Upper lobe of left lung (tissue), 4 donors: ENCODE measurements around the gene SIPA1.

Experiments
- CTCF ChIP-seq, 6 experiments: fragments of 450-650 bp in 4 of 6; fragments of 200-600 bp in 2 of 6; sonication (generic) in 2 of 6; IDR thresholded peaks; one replicate each; pipeline ENCODE4 v1.5.1; 2016 to 2019; ENCODE audit warnings: antibody characterized with exemption in 6 of 6
- POLR2A ChIP-seq, 4 donors: fragments of 450-650 bp; IDR thresholded peaks; one replicate each; pipeline ENCODE4 v1.5.1; 2016 to 2017; ENCODE audit warnings: antibody characterized with exemption in 4 of 4, mild to moderate bottlenecking in 2 of 4
- POLR2AphosphoS5 ChIP-seq, 2 donors: sonication (generic); formaldehyde crosslinking; IDR thresholded peaks; one replicate each; pipeline ENCODE4 v1.5.1; 2017; ENCODE audit warnings: antibody characterized with exemption in 2 of 2

- no peak for TF ChIP-seq CTCF (IDR thresholded peaks at IDR 0.05)
- no peak for TF ChIP-seq POLR2A (IDR thresholded peaks at IDR 0.05)
- no peak for TF ChIP-seq POLR2AphosphoS5 (IDR thresholded peaks at IDR 0.05)
Measured at GRCh38 chr11:65696802-65697552, 59.1 kb downstream of the SIPA1 start.
